ENCODE results near the gene EPB41L4A. TPM values are rescaled to one million over a fixed set of nuclear protein-coding genes. Genes with fewer than 3 reads are reported as not detected.

The EPB41L4A gene
- total and polyA plus RNA-seq, 12 donors: 6.2 to 28.4 (median 17.5) TPM

DNA sequence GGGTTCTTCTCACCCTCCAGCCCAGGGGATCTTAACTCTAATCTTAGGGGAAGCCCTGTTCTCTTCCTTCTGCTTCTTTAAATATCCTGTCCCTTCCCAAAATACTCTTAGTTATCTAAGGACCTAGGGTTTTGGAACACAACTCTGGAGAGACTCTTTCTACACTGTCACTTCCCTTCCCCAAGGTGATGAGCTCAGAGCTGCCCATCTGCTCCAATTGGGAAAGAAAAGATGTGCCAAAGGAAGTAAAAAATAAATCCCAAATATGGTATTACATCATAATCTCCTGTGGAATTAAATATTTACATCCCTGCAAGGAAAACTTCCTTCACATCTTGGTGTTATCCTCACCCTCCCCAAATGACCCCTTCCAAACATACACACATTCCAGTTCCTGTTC is 291.2 kb downstream of the EPB41L4A start:
- H3K27ac ChIP-seq: no peak overlapping the region
- TF ChIP-seq, protein P1, sequence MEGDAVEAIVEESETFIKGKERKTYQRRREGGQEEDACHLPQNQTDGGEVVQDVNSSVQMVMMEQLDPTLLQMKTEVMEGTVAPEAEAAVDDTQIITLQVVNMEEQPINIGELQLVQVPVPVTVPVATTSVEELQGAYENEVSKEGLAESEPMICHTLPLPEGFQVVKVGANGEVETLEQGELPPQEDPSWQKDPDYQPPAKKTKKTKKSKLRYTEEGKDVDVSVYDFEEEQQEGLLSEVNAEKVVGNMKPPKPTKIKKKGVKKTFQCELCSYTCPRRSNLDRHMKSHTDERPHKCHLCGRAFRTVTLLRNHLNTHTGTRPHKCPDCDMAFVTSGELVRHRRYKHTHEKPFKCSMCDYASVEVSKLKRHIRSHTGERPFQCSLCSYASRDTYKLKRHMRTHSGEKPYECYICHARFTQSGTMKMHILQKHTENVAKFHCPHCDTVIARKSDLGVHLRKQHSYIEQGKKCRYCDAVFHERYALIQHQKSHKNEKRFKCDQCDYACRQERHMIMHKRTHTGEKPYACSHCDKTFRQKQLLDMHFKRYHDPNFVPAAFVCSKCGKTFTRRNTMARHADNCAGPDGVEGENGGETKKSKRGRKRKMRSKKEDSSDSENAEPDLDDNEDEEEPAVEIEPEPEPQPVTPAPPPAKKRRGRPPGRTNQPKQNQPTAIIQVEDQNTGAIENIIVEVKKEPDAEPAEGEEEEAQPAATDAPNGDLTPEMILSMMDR (IDR thresholded peaks at IDR 0.05): no peak
- no peaks in the 10 kb centered on the region for H3K27me3 ChIP-seq
- no peaks in the 10 kb centered on the region for H3K36me3 ChIP-seq
- no peak overlapping the region for H3K4me3 ChIP-seq
- H3K9me3 ChIP-seq: peaks cover 0 to 5% (median 0%) of the 10 kb centered on the region in 11 donors
- intact Hi-C loops (cut with DNase I): no loop called here
- no peak for DNase-seq
- no peak for ATAC-seq
- H3K4me1 ChIP-seq: no peaks in the 10 kb centered on the region

DNA sequence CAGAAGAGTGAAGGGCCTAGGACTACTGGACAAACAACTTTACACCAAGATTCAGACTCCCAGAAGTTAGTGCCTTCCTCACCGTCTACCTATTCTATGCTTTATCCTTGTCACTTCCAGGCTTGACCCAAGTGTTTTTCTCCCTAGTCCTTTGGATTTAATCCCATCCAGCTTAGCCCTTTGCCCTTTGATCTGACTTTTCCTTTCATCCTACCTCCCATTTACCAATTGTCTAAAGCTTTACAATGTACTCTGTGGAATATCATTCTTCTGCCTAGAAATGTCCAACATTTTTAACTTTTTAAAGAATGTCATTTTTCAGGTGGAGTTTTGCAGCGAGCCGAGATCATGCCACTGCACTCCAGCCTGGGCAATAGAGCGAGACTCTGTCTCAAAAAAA is 292.1 kb downstream of the EPB41L4A start:
- H3K27ac ChIP-seq: no peak overlapping the region
- no peak for DNase-seq
- 98% methylated on average over 4 of the region's 4 CpGs for WGBS, 2 donors
- H3K36me3 ChIP-seq: no peaks in the 10 kb centered on the region
- intact Hi-C loops (cut with DNase I): no loop called here
- H3K9me3 ChIP-seq: no peaks in the 10 kb centered on the region
- H3K4me1 ChIP-seq: no peaks in the 10 kb centered on the region
- TF ChIP-seq, protein P1 (IDR thresholded peaks at IDR 0.05): no peak
- H3K27me3 ChIP-seq: no peaks in the 10 kb centered on the region
- H3K4me3 ChIP-seq: no peak overlapping the region
- no peak for ATAC-seq

DNA sequence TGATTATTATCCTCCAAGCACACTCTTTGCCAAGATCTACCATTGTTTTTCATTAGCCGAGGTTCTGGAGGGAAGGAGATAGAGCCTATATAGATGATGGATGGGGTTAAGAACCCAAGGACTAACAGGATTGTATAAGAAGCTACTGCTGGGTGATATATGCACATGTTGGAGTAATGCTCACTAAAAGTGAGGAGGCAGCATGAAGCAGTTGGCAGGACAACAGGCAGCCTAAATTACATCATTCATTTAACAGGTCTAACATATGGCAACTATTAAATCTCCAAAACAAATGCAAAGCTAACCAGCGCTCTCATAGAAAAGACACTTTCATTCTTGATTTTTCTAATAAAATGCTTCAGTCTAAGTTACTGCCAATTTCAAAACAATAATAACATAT is 293.2 kb downstream of the EPB41L4A start:
- Histone ChIP-seq H3K4me3 (no peak overlapping the region), H3K9me3 (peaks cover 0 to 7% (median 3%) of the 10 kb centered on the region in 11 donors), H3K27ac (no peak overlapping the region), H3K4me1 (no peaks in the 10 kb centered on the region), H3K36me3 (no peaks in the 10 kb centered on the region), H3K27me3 (no peaks in the 10 kb centered on the region)
- 97 to 98% methylated on average over 2 of the region's 2 CpGs for WGBS, 2 donors
- TF ChIP-seq, protein P1 (IDR thresholded peaks at IDR 0.05): no peak
- DNase-seq (no peak), ATAC-seq (no peak)
- intact Hi-C loops (cut with DNase I): no loop called here

DNA sequence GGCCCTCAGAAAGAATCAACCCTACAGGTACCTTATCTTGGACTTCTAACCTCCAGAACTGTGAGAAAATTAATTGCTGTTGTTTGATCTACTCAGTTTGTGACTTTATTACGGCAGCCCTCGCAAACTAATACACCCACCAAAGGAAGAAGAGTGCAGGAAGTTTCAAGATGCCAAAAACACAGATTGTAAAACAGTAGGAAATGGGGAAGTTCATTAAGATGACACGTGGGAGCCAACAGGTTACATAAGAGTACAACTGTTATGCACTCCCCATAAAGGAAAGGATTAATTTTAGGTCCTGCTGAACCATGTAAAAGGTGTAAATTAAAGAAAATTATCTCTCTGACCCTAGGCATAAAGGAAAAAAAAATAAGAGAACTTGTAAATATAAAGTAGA is 294.3 kb downstream of the EPB41L4A start:
- intact Hi-C loops (cut with DNase I): no loop called here
- WGBS, 2 donors: 46 to 64% methylated on average over 3 of the region's 3 CpGs

More for the DNA sequence above, 294.3 kb downstream of the EPB41L4A start:
- DNase-seq (no peak), ATAC-seq (no peak)
- H3K27ac ChIP-seq: no peak overlapping the region
- H3K9me3 ChIP-seq: peaks cover 0 to 14% (median 5%) of the 10 kb centered on the region in 11 donors
- H3K27me3 ChIP-seq: no peaks in the 10 kb centered on the region
- TF ChIP-seq, protein P1 (IDR thresholded peaks at IDR 0.05): no peak
- H3K4me3 ChIP-seq: no peak overlapping the region
- no peaks in the 10 kb centered on the region for H3K36me3 ChIP-seq
- H3K4me1 ChIP-seq: no peaks in the 10 kb centered on the region

Data from heart right ventricle (tissue), 16 donors.